GM15510 (cell line): Measurements from ENCODE around the gene PRSS53.

Experiments
- POLR2A ChIP-seq: IDR thresholded peaks from 3 replicates; pipeline ENCODE4 v1.6.1; 2011; ENCODE audit warnings: borderline replicate concordance; ENCODE audit not compliant: insufficient read length; ENCODE audit errors: extremely low read depth

Gene PRSS53

DNA sequence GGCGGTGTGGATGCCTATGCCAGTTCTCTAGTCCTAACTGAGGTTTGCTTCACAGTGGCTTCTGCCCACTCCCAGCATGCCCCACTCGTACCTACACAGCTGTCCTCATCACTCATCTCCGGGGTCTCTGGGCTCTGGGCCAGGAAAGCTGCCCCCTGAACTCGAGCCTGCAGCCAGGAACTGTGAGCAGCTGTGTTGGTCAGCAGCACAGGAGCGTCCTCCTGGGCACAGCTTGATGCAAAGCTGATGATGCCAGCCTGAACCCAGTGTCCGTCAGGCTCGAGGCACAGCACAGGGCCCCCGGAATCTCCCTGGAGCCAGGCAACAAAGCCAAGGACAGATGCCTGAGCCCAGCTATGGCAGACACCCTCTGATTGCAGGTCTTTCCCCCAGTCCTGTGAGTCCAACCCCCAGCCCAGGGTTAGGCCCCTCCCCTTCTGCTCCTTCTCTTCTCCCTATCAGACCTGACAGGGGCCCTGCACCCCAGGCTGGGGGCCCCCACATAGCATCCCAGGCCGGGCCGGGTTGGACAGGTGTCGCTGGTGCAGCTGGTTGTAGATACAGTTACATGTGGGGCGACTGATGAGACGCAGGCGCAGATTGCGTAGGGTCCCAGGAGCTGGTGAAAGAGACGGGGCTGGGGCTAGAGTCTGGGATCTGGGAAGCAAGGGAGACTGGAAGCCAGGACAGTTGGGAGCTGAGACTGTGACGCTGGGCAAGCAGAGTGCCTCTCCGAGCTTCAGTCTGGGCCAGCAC is 2.7 kb downstream of the PRSS53 start:
- no peak for TF ChIP-seq POLR2A

DNA sequence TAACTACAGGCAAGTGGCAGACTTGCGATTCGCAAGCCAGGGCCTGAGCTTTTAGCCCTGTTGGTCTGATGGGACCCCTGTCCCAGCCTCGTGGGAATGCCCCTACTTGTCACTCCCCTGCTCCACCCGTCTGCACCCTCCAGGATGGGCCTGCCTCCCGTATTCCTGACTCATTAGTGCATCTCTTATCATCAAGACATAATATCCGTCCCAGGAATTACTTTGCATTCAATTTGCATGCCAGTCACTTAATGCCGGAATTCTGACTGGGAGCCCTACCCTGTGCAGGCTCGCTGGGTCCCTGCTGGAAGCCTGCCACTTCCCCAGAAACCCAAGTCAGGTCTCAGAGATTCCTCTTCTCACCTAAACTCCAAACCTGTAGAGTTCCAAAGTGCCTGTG is 3.3 kb downstream of the PRSS53 start:
- TF ChIP-seq POLR2A, result no peak

DNA sequence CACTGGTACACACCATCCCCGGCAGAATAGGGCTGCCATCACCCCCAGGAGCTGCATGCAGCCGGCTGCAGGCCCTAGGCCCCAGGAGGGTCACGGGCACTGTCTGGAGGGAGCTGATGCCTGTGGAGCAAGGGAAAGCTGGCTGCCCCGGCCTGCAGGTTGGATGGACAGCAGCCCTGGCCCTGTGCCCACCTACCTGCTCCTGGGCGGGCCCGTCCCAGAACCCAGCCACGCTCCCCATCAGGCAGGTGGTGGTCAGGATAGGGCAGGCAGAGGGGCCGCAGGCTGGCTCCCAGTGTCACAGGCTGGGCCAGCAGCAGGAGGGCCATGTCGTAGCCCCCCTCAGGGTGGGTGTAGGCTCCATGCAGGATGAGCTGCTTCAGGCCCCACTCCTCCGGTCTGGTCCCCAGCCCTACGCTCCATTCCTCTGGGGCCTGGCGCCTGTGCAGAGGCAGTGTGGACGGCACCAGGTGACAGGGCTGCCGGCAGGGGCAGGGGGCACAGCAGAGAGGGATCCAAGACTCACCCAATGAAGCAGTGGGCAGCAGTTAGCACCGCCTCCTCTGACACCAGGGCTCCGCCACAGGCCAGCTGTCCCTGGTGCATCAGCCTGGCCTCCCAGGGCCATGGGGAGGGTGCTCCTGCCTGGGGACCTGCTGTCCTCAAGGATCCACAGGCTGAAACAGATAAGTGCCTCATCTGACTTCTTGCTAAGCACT is 4.0 kb downstream of the PRSS53 start:
- no peak for TF ChIP-seq POLR2A

DNA sequence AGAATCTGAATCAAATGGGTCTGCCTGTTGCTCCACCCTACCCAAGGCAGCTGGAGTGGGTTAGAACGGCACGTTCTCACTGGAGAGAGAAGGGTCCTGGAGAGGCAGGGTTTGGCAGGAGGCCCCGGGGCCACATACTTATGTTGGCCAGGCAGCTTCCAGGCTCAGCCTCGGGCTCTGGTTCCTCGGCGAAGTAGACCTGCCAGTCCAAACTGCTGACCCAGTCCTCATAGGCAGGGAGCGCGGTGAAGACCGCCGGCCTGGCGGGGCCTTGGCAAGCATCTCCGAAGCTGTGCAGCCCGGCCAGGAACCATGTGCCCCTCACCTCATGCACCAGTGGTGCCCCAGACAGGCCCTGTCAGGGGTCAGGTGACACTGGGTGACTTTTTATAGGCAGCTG is 4.8 kb downstream of the PRSS53 start:
- no peak for TF ChIP-seq POLR2A

DNA sequence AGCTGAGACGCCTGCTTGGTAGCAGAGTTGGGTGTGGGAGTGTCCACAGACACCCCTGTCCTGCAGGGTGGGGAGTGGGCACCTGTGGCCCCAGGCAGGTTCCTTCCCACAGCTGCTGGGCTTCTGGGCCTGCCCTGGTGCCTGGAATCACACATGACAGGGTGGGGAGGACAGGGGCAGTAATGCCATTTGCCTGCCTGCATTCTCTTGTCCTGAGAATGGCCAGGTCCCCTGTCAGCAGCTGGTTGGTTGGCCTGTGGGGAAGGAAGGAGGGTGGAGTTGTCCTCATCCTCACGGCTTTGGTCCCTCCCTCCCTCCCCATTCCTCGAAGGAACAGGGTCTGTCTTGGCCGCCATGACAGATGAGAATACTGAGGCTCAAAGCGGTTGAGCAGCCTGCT is 5.2 kb downstream of the PRSS53 start:
- no peak for TF ChIP-seq POLR2A

DNA sequence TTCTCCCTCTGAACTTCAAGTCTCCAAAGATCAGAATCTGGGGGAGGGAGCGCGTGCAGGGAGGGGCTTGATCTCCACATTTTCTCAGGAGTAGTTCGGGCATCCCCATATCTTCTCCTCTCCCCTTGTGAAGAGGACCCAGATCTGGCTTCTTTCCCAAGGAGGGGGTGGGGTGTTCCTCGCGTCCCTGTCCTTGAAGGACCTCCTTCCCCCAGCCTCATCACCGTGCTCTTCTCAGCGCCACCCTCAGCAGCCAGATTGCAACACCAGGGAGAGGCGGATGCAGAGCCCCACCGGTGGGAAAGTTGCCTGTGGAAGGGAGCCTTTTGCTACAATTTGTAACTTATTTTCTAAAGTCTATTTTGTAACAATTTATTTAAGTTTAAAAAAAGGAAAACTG is 5.7 kb downstream of the PRSS53 start:
- no peak for TF ChIP-seq POLR2A

DNA sequence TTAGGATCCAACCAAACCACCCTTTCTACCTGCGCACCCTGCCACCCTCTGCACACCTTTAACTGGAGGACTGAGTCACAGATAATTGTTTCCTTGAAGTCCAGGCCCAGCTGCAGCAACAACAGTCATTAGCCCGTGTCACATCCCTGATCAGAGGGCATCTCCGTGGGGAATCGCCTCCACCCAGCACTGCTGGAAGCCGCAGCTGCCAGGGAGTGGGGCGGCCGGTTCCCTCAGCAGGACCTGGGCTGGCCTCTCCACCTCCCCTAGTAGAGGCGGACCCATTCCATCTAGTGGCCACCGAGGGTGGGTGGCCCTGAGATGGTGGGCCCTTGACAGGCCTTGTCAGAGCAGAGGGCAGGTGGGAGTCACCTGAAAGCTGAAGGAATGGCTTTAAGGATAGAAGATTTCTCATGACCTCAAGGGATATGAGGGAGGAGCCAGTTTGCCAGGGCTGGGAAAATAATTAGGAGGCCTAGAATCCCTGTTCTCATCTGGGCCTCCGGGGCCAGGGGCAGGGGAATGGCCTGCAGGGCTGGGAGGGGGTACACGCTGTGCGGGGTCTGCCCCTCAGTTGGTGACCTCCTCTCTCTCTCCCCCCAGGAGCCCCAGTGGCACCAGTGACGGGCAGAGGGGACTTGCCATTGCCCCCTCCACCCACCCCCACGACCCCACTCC is 6.2 kb downstream of the PRSS53 start:
- TF ChIP-seq POLR2A, result no peak

DNA sequence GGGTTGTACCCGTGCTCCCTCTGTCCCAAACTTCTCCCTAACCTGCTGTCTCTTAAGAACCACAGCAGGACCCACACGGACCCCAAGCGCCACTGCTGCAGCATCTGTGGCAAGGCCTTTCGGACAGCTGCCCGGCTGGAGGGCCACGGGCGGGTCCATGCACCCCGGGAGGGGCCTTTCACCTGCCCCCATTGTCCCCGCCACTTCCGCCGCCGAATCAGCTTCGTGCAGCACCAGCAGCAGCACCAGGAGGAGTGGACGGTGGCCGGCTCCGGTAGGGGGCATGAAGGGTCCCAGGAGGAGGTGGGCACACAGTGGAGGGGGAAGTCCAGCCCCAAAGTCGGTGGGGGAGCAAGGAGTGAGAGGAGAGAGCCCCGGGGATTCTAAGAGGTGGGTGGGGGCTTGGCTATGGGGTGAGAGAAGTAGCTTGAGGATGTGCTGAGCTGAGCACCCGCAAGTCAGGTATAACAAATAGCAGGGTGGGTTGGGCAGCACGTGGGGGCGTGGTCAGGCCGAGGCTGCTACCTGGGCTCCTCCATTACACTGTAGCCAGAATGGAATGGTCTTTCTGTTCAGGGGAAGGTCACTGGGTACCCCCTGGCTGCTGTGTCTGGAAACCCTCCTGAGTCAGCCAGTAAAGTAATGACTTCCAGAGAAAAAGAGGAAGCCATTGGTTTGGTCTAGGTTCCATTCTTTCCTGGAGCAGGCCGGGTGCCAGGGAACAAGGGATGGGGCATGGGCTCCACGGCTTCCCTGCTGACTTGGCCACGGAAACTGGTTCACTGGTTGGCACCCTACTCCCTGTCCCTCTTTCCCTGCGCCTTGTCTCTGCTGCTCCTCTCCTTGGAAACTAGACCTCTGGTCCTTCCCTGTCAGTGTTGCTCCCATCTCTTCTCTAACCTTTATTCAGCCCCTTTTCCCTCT is 7.1 kb downstream of the PRSS53 start:
- no peak for TF ChIP-seq POLR2A

DNA sequence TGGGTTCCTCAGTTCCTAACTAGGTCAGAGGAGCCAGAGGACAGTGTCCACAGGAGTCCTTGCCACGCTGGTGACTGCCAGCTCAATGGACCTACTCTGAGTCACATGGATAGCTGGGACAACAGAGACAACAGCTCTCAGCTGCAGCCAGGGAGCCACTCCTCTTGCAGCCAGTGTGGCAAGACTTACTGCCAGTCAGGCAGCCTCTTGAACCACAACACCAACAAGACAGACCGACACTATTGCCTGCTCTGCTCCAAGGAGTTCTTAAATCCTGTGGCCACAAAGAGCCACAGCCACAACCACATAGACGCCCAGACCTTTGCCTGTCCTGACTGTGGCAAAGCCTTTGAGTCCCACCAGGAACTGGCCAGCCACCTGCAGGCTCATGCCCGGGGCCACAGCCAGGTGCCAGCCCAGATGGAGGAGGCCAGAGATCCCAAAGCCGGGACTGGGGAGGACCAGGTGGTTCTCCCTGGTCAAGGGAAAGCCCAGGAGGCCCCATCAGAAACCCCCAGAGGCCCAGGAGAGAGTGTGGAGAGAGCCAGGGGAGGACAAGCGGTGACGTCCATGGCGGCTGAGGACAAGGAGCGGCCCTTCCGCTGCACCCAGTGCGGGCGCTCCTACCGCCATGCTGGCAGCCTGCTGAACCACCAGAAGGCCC is 7.9 kb downstream of the PRSS53 start:
- TF ChIP-seq POLR2A, result no peak

DNA sequence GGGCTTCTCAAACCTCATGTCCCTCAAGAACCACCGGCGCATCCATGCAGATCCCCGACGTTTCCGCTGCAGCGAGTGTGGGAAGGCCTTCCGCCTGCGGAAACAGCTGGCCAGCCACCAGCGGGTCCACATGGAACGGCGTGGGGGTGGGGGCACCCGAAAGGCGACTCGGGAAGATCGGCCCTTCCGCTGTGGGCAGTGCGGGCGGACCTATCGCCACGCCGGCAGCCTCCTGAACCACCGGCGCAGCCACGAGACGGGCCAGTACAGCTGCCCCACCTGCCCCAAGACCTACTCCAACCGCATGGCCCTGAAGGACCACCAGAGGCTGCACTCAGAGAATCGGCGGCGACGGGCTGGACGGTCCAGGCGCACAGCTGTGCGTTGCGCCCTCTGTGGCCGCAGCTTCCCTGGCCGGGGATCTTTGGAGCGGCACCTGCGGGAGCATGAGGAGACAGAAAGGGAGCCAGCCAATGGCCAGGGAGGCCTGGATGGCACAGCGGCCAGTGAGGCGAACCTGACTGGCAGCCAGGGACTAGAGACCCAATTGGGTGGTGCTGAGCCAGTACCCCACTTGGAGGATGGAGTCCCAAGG is 8.6 kb downstream of the PRSS53 start:
- no peak for TF ChIP-seq POLR2A

DNA sequence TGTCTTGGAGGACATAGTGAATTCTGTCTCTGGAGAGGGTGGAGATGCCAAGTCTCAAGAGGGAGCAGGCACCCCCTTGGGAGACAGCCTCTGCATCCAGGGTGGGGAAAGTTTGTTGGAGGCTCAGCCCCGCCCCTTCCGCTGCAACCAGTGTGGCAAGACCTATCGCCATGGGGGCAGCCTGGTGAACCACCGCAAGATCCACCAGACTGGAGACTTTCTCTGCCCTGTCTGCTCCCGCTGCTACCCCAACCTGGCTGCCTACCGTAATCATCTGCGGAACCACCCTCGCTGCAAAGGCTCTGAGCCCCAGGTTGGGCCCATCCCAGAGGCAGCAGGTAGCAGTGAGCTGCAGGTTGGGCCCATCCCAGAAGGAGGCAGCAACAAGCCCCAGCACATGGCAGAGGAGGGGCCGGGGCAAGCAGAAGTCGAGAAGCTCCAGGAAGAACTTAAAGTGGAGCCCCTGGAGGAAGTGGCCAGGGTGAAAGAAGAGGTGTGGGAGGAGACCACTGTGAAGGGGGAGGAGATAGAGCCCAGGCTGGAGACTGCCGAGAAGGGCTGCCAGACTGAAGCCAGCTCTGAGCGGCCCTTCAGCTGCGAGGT is 9.3 kb downstream of the PRSS53 start:
- no peak for TF ChIP-seq POLR2A

DNA sequence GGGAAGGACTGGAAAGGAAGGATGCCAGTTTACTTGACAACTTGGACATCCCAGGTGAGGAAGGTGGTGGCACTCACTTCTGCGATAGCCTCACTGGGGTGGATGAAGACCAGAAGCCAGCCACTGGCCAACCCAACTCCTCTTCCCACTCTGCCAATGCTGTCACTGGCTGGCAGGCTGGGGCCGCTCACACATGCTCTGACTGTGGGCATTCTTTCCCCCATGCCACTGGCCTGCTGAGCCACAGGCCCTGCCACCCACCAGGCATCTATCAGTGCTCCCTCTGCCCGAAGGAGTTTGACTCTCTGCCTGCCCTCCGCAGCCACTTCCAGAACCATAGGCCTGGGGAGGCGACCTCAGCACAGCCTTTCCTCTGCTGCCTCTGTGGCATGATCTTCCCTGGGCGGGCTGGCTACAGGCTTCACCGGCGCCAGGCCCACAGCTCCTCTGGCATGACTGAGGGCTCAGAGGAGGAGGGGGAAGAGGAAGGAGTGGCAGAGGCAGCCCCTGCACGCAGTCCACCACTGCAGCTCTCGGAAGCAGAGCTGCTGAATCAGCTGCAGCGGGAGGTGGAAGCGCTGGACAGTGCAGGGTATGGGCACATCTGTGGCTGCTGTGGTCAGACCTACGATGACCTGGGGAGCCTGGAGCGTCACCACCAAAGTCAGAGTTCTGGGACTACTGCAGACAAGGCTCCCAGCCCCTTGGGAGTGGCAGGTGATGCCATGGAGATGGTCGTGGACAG is 10.0 kb downstream of the PRSS53 start:
- TF ChIP-seq POLR2A, result no peak

DNA sequence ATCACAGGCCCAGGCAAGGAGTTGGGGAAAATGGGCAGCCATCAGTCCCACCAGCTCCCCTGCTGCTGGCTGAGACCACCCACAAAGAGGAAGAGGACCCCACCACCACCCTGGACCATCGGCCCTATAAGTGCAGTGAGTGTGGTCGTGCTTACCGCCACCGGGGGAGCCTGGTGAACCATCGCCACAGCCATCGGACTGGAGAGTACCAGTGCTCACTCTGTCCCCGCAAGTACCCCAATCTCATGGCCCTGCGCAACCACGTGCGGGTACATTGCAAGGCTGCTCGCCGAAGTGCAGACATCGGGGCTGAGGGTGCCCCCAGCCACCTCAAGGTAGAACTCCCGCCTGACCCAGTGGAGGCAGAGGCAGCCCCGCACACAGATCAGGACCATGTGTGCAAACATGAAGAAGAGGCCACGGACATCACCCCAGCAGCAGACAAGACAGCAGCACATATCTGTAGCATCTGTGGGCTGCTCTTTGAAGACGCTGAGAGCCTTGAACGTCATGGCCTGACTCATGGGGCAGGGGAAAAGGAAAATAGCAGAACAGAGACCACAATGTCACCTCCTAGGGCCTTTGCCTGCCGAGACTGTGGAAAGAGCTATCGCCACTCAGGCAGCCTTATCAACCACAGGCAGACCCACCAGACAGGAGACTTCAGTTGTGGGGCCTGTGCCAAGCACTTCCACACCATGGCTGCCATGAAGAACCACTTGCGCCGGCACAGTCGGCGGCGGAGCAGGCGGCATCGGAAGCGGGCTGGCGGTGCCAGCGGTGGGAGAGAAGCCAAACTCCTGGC is 10.9 kb downstream of the PRSS53 start:
- no peak for TF ChIP-seq POLR2A

DNA sequence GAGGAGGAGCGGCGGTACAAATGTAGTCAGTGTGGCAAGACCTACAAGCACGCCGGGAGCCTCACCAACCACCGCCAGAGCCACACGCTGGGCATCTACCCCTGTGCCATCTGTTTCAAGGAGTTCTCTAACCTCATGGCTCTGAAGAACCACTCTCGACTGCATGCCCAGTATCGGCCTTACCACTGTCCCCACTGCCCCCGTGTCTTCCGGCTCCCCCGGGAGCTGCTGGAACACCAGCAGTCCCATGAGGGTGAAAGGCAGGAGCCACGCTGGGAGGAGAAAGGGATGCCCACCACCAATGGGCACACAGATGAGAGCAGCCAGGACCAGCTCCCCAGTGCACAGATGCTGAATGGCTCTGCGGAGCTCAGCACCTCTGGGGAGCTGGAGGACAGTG is 11.7 kb downstream of the PRSS53 start:
- TF ChIP-seq POLR2A, result no peak
